Karpas-422 (cell line): ENCODE measurements around the gene CCDC24. TPM values are rescaled to one million over a fixed set of nuclear protein-coding genes. Genes with fewer than 3 reads are reported as not detected.

Experiments
- DNase-seq: peaks from one replicate; pipeline ENCODE4 v3.0.0-alpha.2; 2015
- H2AFZ ChIP-seq: fragments of 200-600 bp; sonication (generic); 2 replicates; pipeline ENCODE4 v1.6.1; 2014; ENCODE audit warnings: antibody characterized with exemption, low read length, mixed read lengths
- H3K27ac ChIP-seq: fragments of 200-600 bp; sonication (generic); 2 replicates; pipeline ENCODE4 v1.5.1; 2014; ENCODE audit warnings: mild to moderate bottlenecking, low read length, moderate library complexity
- H3K27me3 ChIP-seq: fragments of 200-600 bp; sonication (generic); 2 replicates; pipeline ENCODE4 v1.6.1; 2014; ENCODE audit warnings: low read length, mixed read lengths
- H3K36me3 ChIP-seq: fragments of 200-600 bp; sonication (generic); 2 replicates; pipeline ENCODE4 v1.6.1; 2014; ENCODE audit warnings: low read length, mixed read lengths; ENCODE audit not compliant: insufficient read depth
- H3K4me1 ChIP-seq: fragments of 200-600 bp; sonication (generic); 2 replicates; pipeline ENCODE4 v1.6.1; 2014; ENCODE audit warnings: mild to moderate bottlenecking, low read length, mixed read lengths
- H3K4me2 ChIP-seq: fragments of 200-600 bp; sonication (generic); 2 replicates; pipeline ENCODE4 v1.6.1; 2014; ENCODE audit warnings: low read length, low read depth, mild to moderate bottlenecking; ENCODE audit not compliant: poor library complexity, severe bottlenecking
- H3K4me3 ChIP-seq: fragments of 200-600 bp; sonication (generic); 2 replicates; pipeline ENCODE4 v1.5.1; 2014; ENCODE audit warnings: mild to moderate bottlenecking, antibody characterized with exemption, low read length, mixed read lengths
- H3K79me2 ChIP-seq: fragments of 200-600 bp; sonication (generic); 2 replicates; pipeline ENCODE4 v1.6.1; 2014; ENCODE audit warnings: mild to moderate bottlenecking, low read length, mixed read lengths
- H3K9ac ChIP-seq: fragments of 200-600 bp; sonication (generic); 2 replicates; pipeline ENCODE4 v1.6.0; 2014; ENCODE audit warnings: low read length
- H3K9me2 ChIP-seq: fragments of 200-600 bp; sonication (generic), shearing (Covaris generic); replicated peaks from 2 replicates; pipeline ENCODE4 v1.6.0; 2014; ENCODE audit warnings: mild to moderate bottlenecking, low read length, moderate library complexity; ENCODE audit not compliant: insufficient read depth
- H3K9me3 ChIP-seq: fragments of 300-700, 200-600 bp; sonication (generic); 2 replicates; pipeline ENCODE4 v1.6.1; 2014; ENCODE audit warnings: low read length, mixed read lengths
- H4K20me1 ChIP-seq: fragments of 200-600 bp; sonication (generic); 2 replicates; pipeline ENCODE4 v1.6.1; 2014; ENCODE audit warnings: mild to moderate bottlenecking, antibody characterized with exemption, low read length, low read depth; ENCODE audit not compliant: insufficient read depth
- total RNA-seq: library from RNA; depleted of rRNA; stranded (reverse); fragments of >200 nt; shearing (Covaris generic); gene quantifications from 2 replicates; pipeline ENCODE4 v1.2.3, GENCODE V29; 2014; ENCODE audit warnings: low replicate concordance

Gene CCDC24
- total RNA-seq, 1 experiment from 2014 or later: 28.1 TPM

DNA sequence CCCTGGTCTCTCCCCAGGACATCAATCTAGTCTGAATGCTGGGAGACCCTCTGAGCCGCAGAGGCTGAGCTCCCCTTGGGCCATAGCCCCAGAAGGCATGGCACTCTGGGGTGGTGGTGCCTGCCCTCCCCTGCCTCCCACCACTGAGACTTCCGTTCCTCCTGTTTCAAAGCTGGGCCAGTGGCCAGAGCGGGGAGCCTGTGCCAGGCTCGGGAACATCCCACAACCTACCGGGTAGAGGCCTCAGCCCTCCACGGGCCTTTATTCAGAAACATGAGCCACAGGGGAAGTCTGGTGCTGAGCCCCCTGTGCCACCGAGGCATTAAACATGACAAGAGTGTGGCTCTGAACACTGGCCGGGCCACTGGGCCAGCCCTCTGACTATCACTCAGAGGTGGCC lies 8.1 kb downstream of the CCDC24 start:
- H3K27me3 ChIP-seq: no peaks in the 10 kb centered on the region
- H3K79me2 ChIP-seq: no peaks in the 10 kb centered on the region
- H3K9ac ChIP-seq: no peak overlapping the region
- no peaks in the 10 kb centered on the region for H4K20me1 ChIP-seq
- H3K27ac ChIP-seq: no peak overlapping the region
- H3K9me3 ChIP-seq: no peaks in the 10 kb centered on the region
- H3K36me3 ChIP-seq: no peaks in the 10 kb centered on the region
- DNase-seq: no peak
- no peak overlapping the region for H3K4me2 ChIP-seq
- no peak overlapping the region for H3K4me3 ChIP-seq
- peaks cover 12% of the 10 kb centered on the region for H3K4me1 ChIP-seq
- no peak overlapping the region for H2AFZ ChIP-seq
- H3K9me2 ChIP-seq: no peaks in the 10 kb centered on the region

DNA sequence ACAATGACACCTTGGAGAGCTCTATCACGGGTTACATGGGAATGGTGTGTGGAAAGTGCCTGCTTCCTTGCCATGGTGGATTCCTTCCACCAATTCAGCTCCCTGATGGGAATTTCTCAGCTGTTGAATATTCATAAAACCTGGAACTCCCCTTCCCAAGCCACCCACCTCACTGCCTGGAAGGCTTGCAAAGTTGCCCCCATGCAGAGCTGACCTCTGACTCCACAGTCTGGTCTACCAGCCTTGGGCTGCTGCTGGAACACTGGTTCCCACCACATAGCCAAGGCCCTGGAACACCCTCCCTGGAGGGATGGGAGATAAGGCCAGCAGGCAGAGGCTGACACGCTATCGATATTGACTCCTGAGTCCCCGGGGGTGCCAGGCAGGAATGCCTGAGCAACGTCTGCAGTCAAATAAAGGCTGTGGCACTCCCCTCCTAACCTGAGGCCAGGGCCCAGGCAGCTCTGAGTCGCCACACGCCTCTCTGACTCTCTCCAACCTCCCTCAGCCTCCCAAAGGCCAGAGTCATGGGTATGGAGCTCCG lies 8.8 kb downstream of the CCDC24 start:
- no peaks in the 10 kb centered on the region for H4K20me1 ChIP-seq

DNA sequence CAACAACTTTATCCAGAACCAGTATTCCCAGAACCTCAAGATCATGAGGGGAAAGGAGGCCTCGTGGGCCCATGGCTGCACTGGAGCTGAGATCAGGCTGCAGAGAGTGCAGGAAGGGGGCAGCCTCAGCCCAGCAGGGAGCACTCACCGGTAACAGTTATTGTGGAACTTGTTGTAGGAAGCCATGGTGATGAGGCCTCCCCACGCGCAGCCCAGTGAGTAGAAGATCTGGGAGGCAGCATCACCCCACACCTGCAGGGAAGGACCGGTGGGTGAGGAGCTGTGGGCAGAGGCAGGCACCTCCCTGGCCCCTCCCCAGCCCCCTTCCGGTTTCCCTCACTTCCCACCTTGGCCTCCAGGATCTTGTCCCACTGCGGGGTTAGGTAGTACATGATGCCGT lies 10.8 kb downstream of the CCDC24 start:
- DNase-seq: no peak
- no peak overlapping the region for H3K27ac ChIP-seq
- H2AFZ ChIP-seq: no peak overlapping the region
- no peaks in the 10 kb centered on the region for H3K79me2 ChIP-seq
- no peaks in the 10 kb centered on the region for H4K20me1 ChIP-seq
- H3K4me1 ChIP-seq: no peaks in the 10 kb centered on the region
- H3K36me3 ChIP-seq: no peaks in the 10 kb centered on the region
- no peaks in the 10 kb centered on the region for H3K9me3 ChIP-seq
- no peaks in the 10 kb centered on the region for H3K9me2 ChIP-seq
- H3K4me2 ChIP-seq: no peak overlapping the region
- no peak overlapping the region for H3K4me3 ChIP-seq
- H3K9ac ChIP-seq: no peak overlapping the region
- H3K27me3 ChIP-seq: no peaks in the 10 kb centered on the region

More for the DNA sequence above, 8.8 kb downstream of the CCDC24 start:
- Histone ChIP-seq H3K9me3 (no peaks in the 10 kb centered on the region), H3K36me3 (no peaks in the 10 kb centered on the region), H3K4me1 (peaks cover 5% of the 10 kb centered on the region), H3K9me2 (no peaks in the 10 kb centered on the region), H3K4me2 (no peak overlapping the region), H3K27ac (no peak overlapping the region), H3K4me3 (no peak overlapping the region), H3K27me3 (no peaks in the 10 kb centered on the region), H3K9ac (no peak overlapping the region), H3K79me2 (no peaks in the 10 kb centered on the region), H2AFZ (no peak overlapping the region)
- no peak for DNase-seq

DNA sequence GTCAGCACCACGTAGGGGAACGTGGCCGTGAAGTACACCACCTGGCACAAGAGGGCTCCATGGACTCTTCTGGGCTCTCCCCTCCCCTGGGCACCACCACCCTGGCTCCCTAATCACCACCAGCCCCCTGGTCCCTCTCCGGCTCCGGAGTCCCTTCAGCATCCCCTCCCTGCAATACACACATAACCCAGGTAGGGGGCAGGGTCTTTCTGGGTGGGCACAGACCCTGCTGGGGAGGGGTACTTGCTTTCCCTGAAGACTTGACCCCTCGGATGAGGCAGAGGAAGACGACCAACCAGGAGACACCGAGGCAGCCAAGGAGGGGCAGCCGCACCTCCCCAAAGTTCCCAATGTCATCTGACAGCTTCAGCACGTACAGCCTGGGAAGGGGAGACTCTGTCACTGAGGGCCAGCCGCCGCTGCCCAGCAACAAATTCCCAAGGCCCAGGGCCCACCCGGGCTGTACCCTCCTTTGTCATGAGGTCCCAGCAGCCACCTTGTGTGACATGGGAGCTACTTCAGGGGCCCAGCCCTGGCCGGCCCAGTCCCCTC lies 11.3 kb downstream of the CCDC24 start:
- H3K4me3 ChIP-seq: no peak overlapping the region
- H3K27me3 ChIP-seq: no peaks in the 10 kb centered on the region
- no peak overlapping the region for H3K27ac ChIP-seq
- no peak for DNase-seq
- no peaks in the 10 kb centered on the region for H3K36me3 ChIP-seq
- no peaks in the 10 kb centered on the region for H3K9me3 ChIP-seq
- no peak overlapping the region for H3K9ac ChIP-seq
- H4K20me1 ChIP-seq: no peaks in the 10 kb centered on the region
- no peaks in the 10 kb centered on the region for H3K4me1 ChIP-seq
- no peaks in the 10 kb centered on the region for H3K9me2 ChIP-seq
- no peak overlapping the region for H2AFZ ChIP-seq
- no peak overlapping the region for H3K4me2 ChIP-seq
- no peaks in the 10 kb centered on the region for H3K79me2 ChIP-seq

DNA sequence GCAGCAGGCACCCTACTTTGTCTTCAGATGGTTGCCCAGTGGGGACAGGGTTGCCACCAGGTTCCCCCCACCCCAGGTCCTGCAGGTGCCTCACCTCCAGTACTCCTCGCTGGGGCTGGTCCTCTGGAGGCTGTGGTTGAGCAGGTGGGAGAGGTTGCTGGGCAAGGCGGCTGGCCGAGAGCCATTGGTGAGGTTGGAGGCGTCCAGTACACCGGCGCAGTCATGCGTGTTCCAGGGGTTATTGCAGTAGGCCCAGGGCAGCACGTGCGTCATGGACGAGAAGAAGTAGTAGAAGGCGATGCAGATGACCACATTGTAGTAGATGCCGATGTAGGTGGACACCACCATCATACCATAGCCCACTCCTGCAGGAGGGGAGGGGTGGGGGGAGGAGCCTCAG lies 16.9 kb downstream of the CCDC24 start:
- Histone ChIP-seq H3K36me3 (no peaks in the 10 kb centered on the region), H3K4me3 (no peak overlapping the region), H3K4me2 (no peak overlapping the region), H3K9me3 (no peaks in the 10 kb centered on the region), H3K27me3 (no peaks in the 10 kb centered on the region), H3K27ac (no peak overlapping the region), H3K4me1 (no peaks in the 10 kb centered on the region), H3K79me2 (no peaks in the 10 kb centered on the region), H3K9ac (no peak overlapping the region), H2AFZ (no peak overlapping the region), H4K20me1 (no peaks in the 10 kb centered on the region), H3K9me2 (no peaks in the 10 kb centered on the region)
- DNase-seq: no peak

DNA sequence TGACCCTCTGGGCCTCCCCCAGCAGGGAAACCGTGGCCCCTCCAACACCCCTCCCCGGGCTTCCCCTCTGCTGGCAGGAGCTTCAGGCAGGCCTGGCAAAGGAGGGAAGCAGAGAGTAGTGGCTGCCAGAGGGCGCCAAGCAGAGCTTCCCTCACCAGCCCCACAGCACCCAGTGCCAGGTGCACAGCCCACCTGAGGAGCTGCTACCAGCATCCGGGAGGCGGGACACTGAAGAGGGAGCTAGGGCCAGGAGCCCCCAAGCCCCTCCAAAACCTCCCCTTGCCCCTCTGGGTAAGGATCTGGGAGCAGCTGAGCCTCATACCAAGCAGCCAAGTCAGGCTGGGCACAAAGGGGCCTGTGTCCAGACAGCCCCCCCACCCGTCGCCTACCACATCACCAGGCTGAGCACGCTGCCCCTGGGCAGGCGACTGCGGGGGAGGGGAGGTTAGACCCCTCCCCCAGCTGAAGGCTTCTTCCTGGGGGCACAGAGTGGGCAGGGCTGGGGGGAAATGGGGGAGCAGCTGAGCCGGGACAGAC lies 19.6 kb downstream of the CCDC24 start:
- Histone ChIP-seq H3K4me3 (no peak overlapping the region), H3K9ac (no peak overlapping the region), H3K79me2 (no peaks in the 10 kb centered on the region), H3K27me3 (no peaks in the 10 kb centered on the region), H3K27ac (no peak overlapping the region), H3K36me3 (no peaks in the 10 kb centered on the region), H3K9me3 (no peaks in the 10 kb centered on the region), H3K9me2 (no peaks in the 10 kb centered on the region), H3K4me1 (no peaks in the 10 kb centered on the region), H3K4me2 (no peak overlapping the region), H2AFZ (no peak overlapping the region), H4K20me1 (no peaks in the 10 kb centered on the region)
- DNase-seq: no peak

DNA sequence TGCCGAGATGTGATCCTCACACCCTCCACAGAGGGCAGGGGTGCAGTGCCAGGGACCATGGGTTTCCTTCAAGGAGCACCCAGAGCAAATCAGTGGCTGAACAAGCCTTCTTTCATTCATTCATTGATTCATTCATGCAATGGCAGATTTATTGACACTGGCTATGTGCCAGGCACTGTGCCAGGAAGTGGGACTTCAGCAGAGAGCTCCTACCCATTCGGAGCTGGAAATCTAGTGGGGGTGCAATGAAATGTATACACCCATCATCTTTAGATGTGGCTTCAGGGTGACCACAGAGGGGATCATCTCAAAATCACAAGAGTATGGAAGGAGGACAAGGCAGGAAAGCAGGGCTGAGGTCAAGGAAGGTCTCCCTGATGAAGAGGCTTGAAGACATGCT lies 21.0 kb downstream of the CCDC24 start:
- H2AFZ ChIP-seq: no peak overlapping the region
- DNase-seq: no peak
- no peak overlapping the region for H3K4me2 ChIP-seq
- H3K36me3 ChIP-seq: no peaks in the 10 kb centered on the region
- H3K4me3 ChIP-seq: no peak overlapping the region
- no peaks in the 10 kb centered on the region for H3K27me3 ChIP-seq
- no peak overlapping the region for H3K27ac ChIP-seq
- no peaks in the 10 kb centered on the region for H3K9me2 ChIP-seq
- no peaks in the 10 kb centered on the region for H3K79me2 ChIP-seq
- no peaks in the 10 kb centered on the region for H4K20me1 ChIP-seq
- H3K9me3 ChIP-seq: no peaks in the 10 kb centered on the region
- H3K4me1 ChIP-seq: no peaks in the 10 kb centered on the region
- H3K9ac ChIP-seq: no peak overlapping the region

DNA sequence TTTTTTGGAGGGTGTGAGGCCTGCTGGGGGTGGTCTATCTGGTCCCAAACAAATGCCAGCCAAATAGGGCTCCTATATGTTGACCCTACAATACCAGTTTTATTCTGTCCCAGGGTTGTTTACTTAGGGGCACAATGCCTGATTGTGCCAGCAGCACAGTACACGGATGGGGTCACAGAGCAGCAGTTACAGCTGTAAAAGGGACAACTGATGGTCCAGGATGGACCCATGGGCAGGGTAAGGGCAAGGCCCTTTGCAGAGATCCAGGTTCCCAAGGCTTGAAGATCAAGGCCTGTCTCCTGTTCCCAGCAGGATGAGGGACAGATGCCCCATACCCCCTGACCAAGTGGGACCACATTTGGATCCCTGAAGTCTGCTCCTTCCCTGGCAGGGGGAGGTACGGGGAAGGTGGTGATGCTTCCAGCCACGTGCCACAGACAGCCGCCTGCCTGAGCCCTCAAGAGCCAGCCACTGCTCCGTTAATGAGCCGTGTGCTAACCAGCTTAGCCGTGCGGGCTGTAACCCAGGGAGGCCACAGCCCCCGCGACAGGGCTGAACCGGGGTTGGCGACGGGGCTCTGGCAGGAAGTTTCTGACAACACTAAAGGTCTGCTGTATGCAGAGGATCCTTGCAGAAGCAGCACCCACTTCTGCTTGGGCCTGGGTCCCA lies 21.7 kb downstream of the CCDC24 start:
- Histone ChIP-seq H3K27me3 (no peaks in the 10 kb centered on the region), H3K4me2 (no peak overlapping the region), H3K27ac (no peak overlapping the region), H3K4me1 (no peaks in the 10 kb centered on the region), H3K79me2 (no peaks in the 10 kb centered on the region), H3K9ac (no peak overlapping the region), H4K20me1 (no peaks in the 10 kb centered on the region), H3K9me2 (no peaks in the 10 kb centered on the region), H3K4me3 (no peak overlapping the region), H3K9me3 (no peaks in the 10 kb centered on the region), H2AFZ (no peak overlapping the region), H3K36me3 (no peaks in the 10 kb centered on the region)
- no peak for DNase-seq
